Measurements from ENCODE around the gene ZNF609.

ZNF609 gene

DNA sequence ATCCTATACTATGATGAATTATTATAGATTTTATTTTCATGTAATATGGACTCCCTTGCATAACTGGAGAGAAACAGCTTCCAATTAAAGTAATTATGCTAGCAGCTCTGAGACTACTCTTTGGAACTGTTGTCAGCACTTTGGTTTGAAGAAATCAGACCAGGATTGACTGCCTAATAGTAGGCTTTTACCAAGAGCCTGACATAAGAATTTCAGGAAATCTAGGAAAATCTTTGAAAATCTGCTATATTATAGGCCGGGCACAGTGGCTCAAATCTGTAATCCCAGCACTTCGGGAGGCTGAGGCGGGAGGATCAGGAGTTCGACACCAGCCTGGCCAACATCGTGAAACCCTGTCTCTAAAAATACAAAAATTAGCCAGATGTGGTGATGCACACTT is 62.9 kb downstream of the ZNF609 start:
- H3K4me3 ChIP-seq (ENCODE audit: low read depth, low read length): no peak overlapping the region
- no peak for DNase-seq (ENCODE audit: low read depth)
- no peak for TF ChIP-seq CTCF (IDR thresholded peaks at IDR 0.05; ENCODE audit: control insufficient read depth, extremely low read depth, insufficient read depth)

DNA sequence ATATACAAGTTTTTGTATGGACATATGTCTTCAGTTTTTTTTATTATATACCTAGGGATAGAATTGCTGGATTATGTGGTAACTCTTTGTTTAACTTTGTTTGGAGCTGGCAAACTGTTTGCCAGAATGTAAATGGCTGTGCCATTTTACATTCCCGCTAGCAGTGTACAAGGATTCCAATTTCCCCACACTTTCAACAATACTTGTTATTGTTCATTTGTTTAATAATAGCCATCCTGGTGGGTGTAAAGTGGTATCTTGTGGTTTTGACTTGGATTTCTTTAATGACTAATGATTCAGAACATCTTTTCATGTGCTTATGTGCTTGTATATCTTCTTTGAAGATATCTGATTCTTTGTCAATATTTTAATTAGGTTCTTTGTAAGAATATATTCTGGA is 64.4 kb downstream of the ZNF609 start:
- no peak for DNase-seq (ENCODE audit: low read depth)
- H3K4me3 ChIP-seq (ENCODE audit: low read depth, low read length): no peak overlapping the region
- no peak for TF ChIP-seq CTCF (IDR thresholded peaks at IDR 0.05; ENCODE audit: control insufficient read depth, extremely low read depth, insufficient read depth)

DNA sequence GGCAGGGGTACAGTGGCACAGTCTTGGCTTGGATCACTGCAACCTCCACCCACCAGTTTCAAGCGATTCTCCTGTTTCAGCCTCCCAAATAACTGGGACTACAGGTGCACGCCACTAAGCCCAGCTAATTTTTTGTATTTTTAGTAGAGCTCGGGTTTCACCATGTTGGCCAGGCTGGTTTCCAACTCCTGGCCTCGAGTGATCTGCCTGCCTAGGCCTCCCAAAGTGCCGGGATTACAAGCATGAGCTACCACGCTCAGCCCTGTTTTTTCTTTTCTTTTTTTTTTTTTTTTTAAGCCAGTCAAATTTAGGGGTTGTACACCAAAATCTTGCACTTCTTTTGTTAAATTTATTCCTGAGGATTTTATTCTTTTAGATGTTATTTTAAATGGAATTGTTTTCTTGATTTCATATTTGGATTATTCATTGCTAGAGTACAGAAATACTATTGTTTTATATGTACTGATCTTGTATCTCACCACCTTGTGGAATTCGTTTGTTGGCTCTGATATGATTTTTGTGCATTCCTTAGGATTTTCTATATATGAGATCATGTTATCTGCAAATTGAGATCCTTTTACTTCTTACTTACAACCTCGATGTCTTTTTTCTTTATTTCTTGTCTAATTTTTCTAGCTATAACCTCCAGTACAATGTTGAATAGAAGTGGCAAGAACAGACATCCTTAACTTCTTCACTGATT is 65.6 kb downstream of the ZNF609 start:
- TF ChIP-seq CTCF (IDR thresholded peaks at IDR 0.05; ENCODE audit: control insufficient read depth, extremely low read depth, insufficient read depth): no peak
- no peak for DNase-seq (ENCODE audit: low read depth)
- H3K4me3 ChIP-seq (ENCODE audit: low read depth, low read length): no peak overlapping the region

DNA sequence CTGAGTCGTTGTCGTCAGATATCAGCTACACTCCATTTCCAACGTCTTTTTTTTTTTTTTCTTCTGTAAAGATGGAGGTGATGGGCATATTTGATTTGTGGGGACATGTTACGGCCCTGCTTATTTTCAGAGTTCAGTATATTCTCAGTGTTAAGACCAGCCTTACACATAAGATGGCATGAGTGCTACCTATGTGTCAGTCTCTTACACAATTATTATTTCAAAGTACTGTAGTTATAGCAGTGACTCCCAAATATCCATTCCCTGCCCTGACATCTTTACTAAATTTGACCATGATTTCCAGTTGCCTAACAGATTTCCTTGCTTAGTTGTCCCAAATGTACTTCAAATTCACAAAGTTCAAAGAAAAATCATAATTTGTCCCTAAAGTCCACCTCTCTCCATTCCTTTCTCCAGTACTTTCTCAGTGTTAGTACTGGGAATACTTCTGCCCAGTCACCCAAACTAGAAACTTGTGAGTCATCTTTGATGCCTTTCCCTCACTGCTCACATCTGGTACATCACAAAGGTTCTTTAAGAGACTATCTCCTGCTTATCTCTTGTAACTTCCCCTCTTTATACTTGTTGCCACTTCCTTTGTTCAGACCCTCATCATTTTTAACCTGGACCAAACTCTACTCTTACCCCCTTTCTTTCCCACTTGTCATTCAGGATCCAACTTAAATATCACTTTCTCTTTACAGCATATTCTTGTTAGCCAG is 67.0 kb downstream of the ZNF609 start:
- TF ChIP-seq CTCF (IDR thresholded peaks at IDR 0.05; ENCODE audit: control insufficient read depth, extremely low read depth, insufficient read depth): no peak
- no peak for DNase-seq (ENCODE audit: low read depth)
- no peak overlapping the region for H3K4me3 ChIP-seq (ENCODE audit: low read depth, low read length)

GRCh38 chr15:64528871-64529270 is 68.5 kb downstream of the ZNF609 start:
- no peak for TF ChIP-seq CTCF (IDR thresholded peaks at IDR 0.05; ENCODE audit: control insufficient read depth, extremely low read depth, insufficient read depth)
- no peak for DNase-seq (ENCODE audit: low read depth)
- no peak overlapping the region for H3K4me3 ChIP-seq (ENCODE audit: low read depth, low read length)

DNA sequence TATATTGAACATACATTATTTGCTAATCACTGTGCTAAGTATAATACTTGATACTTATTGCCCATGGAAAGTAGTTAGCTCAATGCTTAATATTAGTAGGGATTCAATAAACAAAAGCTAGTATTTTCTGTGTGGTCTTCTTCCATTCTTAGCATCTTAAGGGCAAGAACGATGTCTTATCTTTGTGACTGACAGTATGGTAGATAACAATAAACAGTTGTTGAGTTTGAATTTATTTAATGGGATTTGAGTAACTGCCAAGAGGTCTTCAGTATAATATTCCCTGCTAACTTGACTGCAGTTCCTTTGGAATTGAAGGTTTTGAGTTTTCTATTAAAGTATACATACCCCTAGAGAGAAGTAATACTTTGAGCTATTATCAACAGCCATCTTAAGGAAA is 70.1 kb downstream of the ZNF609 start:
- TF ChIP-seq CTCF (IDR thresholded peaks at IDR 0.05; ENCODE audit: control insufficient read depth, extremely low read depth, insufficient read depth): no peak
- no peak for DNase-seq (ENCODE audit: low read depth)

More for the DNA sequence above, 70.1 kb downstream of the ZNF609 start:
- no peak overlapping the region for H3K4me3 ChIP-seq (ENCODE audit: low read depth, low read length)
